Measurements from ENCODE around the gene ALG5.

The ALG5 gene

GRCh38 chr13:36915896-36916640 lies 83.1 kb downstream of the ALG5 start:
- no peak for DNase-seq (ENCODE audit: low spot score)

DNA sequence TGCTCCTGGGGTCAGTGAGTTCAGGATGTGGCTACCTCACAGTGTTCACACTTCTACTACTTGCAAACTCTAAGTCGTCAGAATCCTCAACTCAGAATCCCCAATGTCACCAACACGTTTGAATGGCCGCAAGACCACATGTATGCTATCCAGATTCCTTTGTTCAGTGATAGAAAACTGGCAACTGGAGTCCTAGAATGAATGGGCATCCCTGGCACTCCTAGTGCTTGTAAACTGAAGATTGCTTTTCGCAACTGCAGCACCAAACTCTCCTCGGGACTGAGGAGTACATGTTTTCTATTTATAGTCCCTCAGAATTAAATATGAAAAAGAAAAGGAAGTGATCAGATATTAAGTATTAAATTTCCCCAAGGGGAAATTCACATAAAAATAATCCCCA lies 84.0 kb downstream of the ALG5 start:
- DNase-seq (ENCODE audit: low spot score), result no peak

DNA sequence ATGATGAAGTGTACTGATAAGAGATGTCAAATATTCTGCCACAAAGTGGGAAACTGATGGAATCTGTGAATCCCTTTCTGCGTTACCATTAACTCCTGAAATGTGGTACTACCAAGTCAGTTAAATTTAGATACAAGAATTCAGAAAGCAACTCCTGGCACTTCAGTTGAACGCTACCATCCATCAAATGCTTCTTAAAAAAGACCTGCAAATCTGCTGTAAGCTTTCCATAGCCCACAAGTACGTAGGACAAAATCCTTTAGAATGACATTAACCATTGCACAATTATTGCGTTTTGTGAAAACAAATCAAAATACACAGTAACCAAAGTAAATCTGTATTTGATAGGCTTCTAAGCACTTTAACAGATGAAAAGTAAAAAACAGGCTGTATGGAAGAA lies 84.5 kb downstream of the ALG5 start:
- DNase-seq (ENCODE audit: low spot score), result no peak

GRCh38 chr13:36913463-36913862 lies 85.7 kb downstream of the ALG5 start:
- no peak for DNase-seq (ENCODE audit: low spot score)

GRCh38 chr13:36912973-36913372 lies 86.2 kb downstream of the ALG5 start:
- DNase-seq (ENCODE audit: low spot score), result no peak

GRCh38 chr13:36912369-36912768 lies 86.8 kb downstream of the ALG5 start:
- DNase-seq (ENCODE audit: low spot score), result no peak

GRCh38 chr13:36910545-36910944 lies 88.6 kb downstream of the ALG5 start:
- no peak for DNase-seq (ENCODE audit: low spot score)

DNA sequence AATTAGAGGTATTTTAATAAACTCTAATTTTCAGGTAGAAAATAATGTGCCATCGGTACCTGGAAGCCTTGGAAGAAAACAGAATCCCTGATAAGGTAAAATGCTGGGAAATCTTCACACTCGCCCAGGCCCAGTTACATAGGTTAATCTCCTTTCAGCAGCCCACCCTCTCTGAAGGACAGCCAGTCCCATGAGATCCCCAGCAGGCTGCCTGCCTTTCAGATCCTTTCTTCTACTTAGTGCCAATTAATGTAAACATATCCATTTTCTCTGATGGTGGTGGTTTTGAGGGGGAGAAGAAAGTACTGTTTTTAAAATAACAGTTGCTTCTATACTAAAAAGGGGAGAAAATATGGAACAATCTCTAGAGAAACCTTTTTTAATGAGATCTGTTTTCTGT lies 91.3 kb downstream of the ALG5 start:
- no peak for DNase-seq (ENCODE audit: low spot score)

- no peak for DNase-seq (ENCODE audit: low spot score)
These were observed 91.9 kb downstream of the ALG5 start for GRCh38 chr13:36907266-36907665.

- DNase-seq (ENCODE audit: low spot score), result no peak
These were observed 93.2 kb downstream of the ALG5 start for GRCh38 chr13:36905944-36906343.

GRCh38 chr13:36903925-36904595 lies 95.1 kb downstream of the ALG5 start:
- DNase-seq (ENCODE audit: low spot score), result no peak

Data from ecto neural progenitor cell (in vitro differentiated cells).